Liver (tissue), 9 donors: ENCODE results near the gene CDKN1A. TPM values are rescaled to one million over a fixed set of nuclear protein-coding genes. Genes with fewer than 3 reads are reported as not detected.
A peak's percentile ranks its signal among the peaks of the same experiment; 100 is the strongest.

Experiments used
- DNase-seq: peaks from one replicate; pipeline ENCODE4 v3.0.0-alpha.2; 2017; ENCODE audit warnings: low spot score
- H3K27ac ChIP-seq, 2 donors: one replicate each; pipeline ENCODE4 v1.7.0; 2013; ENCODE audit warnings: inconsistent platforms in 2 of 2, low read length in 2 of 2, control low read depth in 1 of 2, low read depth in 1 of 2, mild to moderate bottlenecking in 1 of 2
- H3K27me3 ChIP-seq, 4 donors: one replicate each; pipeline versions ENCODE4 v1.6.1 to v1.7.0; 2013; ENCODE audit warnings: low read length in 3 of 4, inconsistent platforms in 1 of 4, mild to moderate bottlenecking in 1 of 4, moderate library complexity in 1 of 4; ENCODE audit not compliant: control insufficient read depth in 4 of 4, insufficient read depth in 4 of 4
- H3K36me3 ChIP-seq, 4 donors: one replicate each; pipeline versions ENCODE4 v1.6.1 to v1.7.0; 2013; ENCODE audit warnings: low read length in 3 of 4, mild to moderate bottlenecking in 3 of 4, low read depth in 1 of 4, moderate library complexity in 1 of 4; ENCODE audit not compliant: control insufficient read depth in 4 of 4, insufficient read depth in 3 of 4
- H3K4me1 ChIP-seq, 4 donors: one replicate each; pipeline versions ENCODE4 v1.6.1 to v1.7.0; 2013; ENCODE audit warnings: low read length in 3 of 4, mild to moderate bottlenecking in 3 of 4, moderate library complexity in 1 of 4; ENCODE audit not compliant: control insufficient read depth in 4 of 4, insufficient read depth in 4 of 4
- H3K4me3 ChIP-seq, 3 donors: one replicate each; pipeline versions ENCODE4 v1.6.1 to v1.7.0; 2013; ENCODE audit warnings: low read length in 3 of 3, control low read depth in 1 of 3, low read depth in 1 of 3, mild to moderate bottlenecking in 1 of 3
- H3K9ac ChIP-seq, 2 donors: one replicate each; pipeline ENCODE4 v1.7.0; 2013; ENCODE audit warnings: low read length in 2 of 2, mild to moderate bottlenecking in 2 of 2, moderate library complexity in 2 of 2, control low read depth in 1 of 2, low read depth in 1 of 2
- H3K9me3 ChIP-seq, 4 donors: one replicate each; pipeline versions ENCODE4 v1.6.1 to v1.7.0; 2013; ENCODE audit warnings: low read length in 3 of 4; ENCODE audit not compliant: control insufficient read depth in 4 of 4
- EGR1 ChIP-seq, 2 donors: IDR thresholded peaks; 2 replicates each; pipeline ENCODE4 v1.6.1; 2016 to 2018; ENCODE audit warnings: antibody characterized with exemption in 2 of 2, low read depth in 2 of 2
- HNF4G ChIP-seq: IDR thresholded peaks from 2 replicates; pipeline ENCODE4 v1.6.1; 2016; ENCODE audit warnings: antibody characterized with exemption
- JUND ChIP-seq, 2 donors: IDR thresholded peaks; 2 replicates each; pipeline ENCODE4 v1.6.1; 2016; ENCODE audit warnings: antibody characterized with exemption in 2 of 2
- MAX ChIP-seq: IDR thresholded peaks from 2 replicates; pipeline ENCODE4 v1.6.1; 2016; ENCODE audit warnings: antibody characterized with exemption
- NR2F2 ChIP-seq: IDR thresholded peaks from 2 replicates; pipeline ENCODE4 v1.6.1; 2016; ENCODE audit warnings: antibody characterized with exemption
- REST ChIP-seq: IDR thresholded peaks from 2 replicates; pipeline ENCODE4 v1.6.1; 2016; ENCODE audit warnings: antibody characterized with exemption, mild to moderate bottlenecking
- RXRA ChIP-seq, 2 donors: IDR thresholded peaks; 2 replicates each; pipeline ENCODE4 v1.6.1; 2017 to 2018; ENCODE audit warnings: antibody characterized with exemption in 2 of 2, mild to moderate bottlenecking in 1 of 2
- SP1 ChIP-seq: IDR thresholded peaks from 2 replicates; pipeline ENCODE4 v1.6.1; 2018; ENCODE audit warnings: antibody characterized with exemption, mild to moderate bottlenecking
- TAF1 ChIP-seq: conservative IDR thresholded peaks from 2 replicates; pipeline ENCODE4 v1.6.1; 2016; ENCODE audit warnings: antibody characterized with exemption, mild to moderate bottlenecking
- YY1 ChIP-seq: IDR thresholded peaks from 2 replicates; pipeline ENCODE4 v1.6.1; 2016; ENCODE audit warnings: antibody characterized with exemption, mild to moderate bottlenecking
- ZBTB33 ChIP-seq: IDR thresholded peaks from 2 replicates; pipeline ENCODE4 v1.6.1; 2016; ENCODE audit warnings: antibody characterized with exemption
- WGBS: extraction: QIAGEN DNeasy Blood & Tissue Kit; methylation state at CpG from one replicate; pipeline ENCODE4 v1.1.7; 2013; 5-methylcytosine and 5-hydroxymethylcytosine counted together
- polyA plus RNA-seq, 2 donors: library from polyadenylated mRNA; stranded (reverse) in 1 of 2; unstranded in 1 of 2; fragments of 200-250 nt in 1 of 2; fragments of >200 nt in 1 of 2; fragmentation: Nextera tagmentation in 1 of 2; extraction: Ambion mirVana in 1 of 2; gene quantifications; one replicate each; pipeline versions ENCODE4 v1.2.1 to v1.2.3, GENCODE V29; 2013 to 2015
- total RNA-seq, 2 donors: library from RNA; depleted of rRNA; stranded (reverse); fragments of >200 nt; gene quantifications; one replicate each; pipeline ENCODE4 v1.2.3, GENCODE V29; 2014
- donor health status: healthy.
- donor health status: healthy.
- donor health status: healthy.
- donor health status: healthy.
- donor health status: healthy.

CDKN1A gene
- 10 to 100 TPM in 1 of 2 donors, 1 to 10 TPM in 1; 3.2 to 41.7 TPM for total RNA-seq
- polyA plus RNA-seq, result 10 to 100 TPM; 15.9 to 25.2 TPM

- Histone ChIP-seq H3K27ac (peak within 1 kb of the TSS; percentile 92 to 98), H3K36me3 (no peaks in the 10 kb centered on the region), H3K4me1 (peaks cover 15 to 47% (median 39%) of the 10 kb centered on the region in 4 donors), H3K27me3 (no peaks in the 10 kb centered on the region), H3K9me3 (no peaks in the 10 kb centered on the region), H3K4me3 (peak within 1 kb of the TSS; percentile 76 to 92 (median 88)), H3K9ac (peak within 1 kb of the TSS; percentile 60 to 98)
- peak; percentile 40 for TF ChIP-seq TAF1
- peak; percentile 75 for TF ChIP-seq YY1
- TF ChIP-seq HNF4G, result no peak
- no peak for TF ChIP-seq SP1
- no peak for TF ChIP-seq EGR1 (IDR thresholded peaks at IDR 0.05; ENCODE audit: low read depth in 2 of 2)
- TF ChIP-seq REST, result peak; percentile 51
- no peak for TF ChIP-seq RXRA (IDR thresholded peaks at IDR 0.05)
- WGBS, result under 1% methylated on average over 63 of the region's 63 CpGs
- peak; percentile 71 for DNase-seq
These were observed at the start of gene CDKN1A for GRCh38 chr6:36678488-36679042. TSS of gene CDKN1A (plus strand) at chr6:36678714. CDS start at chr6:36684102, 5,388 bp downstream.

GRCh38 chr6:36629784-36630183, 48.7 kb upstream of the CDKN1A start:
- TF ChIP-seq JUND (IDR thresholded peaks at IDR 0.05), result no peak
- no peak overlapping the region for H3K9ac ChIP-seq
- H3K4me3 ChIP-seq, result no peak overlapping the region
- H3K9me3 ChIP-seq, result no peaks in the 10 kb centered on the region
- 93% methylated on average over 11 of the region's 11 CpGs for WGBS
- H3K36me3 ChIP-seq, result no peaks in the 10 kb centered on the region
- H3K27ac ChIP-seq, result no peak overlapping the region
- H3K27me3 ChIP-seq, result no peaks in the 10 kb centered on the region
- no peak for DNase-seq
- H3K4me1 ChIP-seq, result peaks cover 4 to 17% (median 6%) of the 10 kb centered on the region in 4 donors

- no peak for DNase-seq
- Histone ChIP-seq H3K4me1 (peaks cover 4 to 13% (median 6%) of the 10 kb centered on the region in 4 donors), H3K4me3 (no peak overlapping the region), H3K27me3 (no peaks in the 10 kb centered on the region), H3K36me3 (no peaks in the 10 kb centered on the region), H3K9ac (no peak overlapping the region), H3K9me3 (no peaks in the 10 kb centered on the region), H3K27ac (no peak overlapping the region)
- 90% methylated on average over 14 of the region's 14 CpGs for WGBS
- TF ChIP-seq MAX (no peak), REST (no peak), NR2F2 (no peak), ZBTB33 (no peak), YY1 (no peak), EGR1 (IDR thresholded peaks at IDR 0.05; ENCODE audit: low read depth in 2 of 2) (no peak)
These were observed 47.0 kb upstream of the CDKN1A start for GRCh38 chr6:36631326-36632011.
